Neural cell (in vitro differentiated cells): ENCODE measurements around the gene SULF2. TPM values are rescaled to one million over a fixed set of nuclear protein-coding genes. Genes with fewer than 3 reads are reported as not detected.

Experiments used
- H2AFZ ChIP-seq: fragments of 200-600, 300-800 bp; sonication (generic), shearing (Covaris generic); 2 replicates; pipeline ENCODE4 v1.6.0; 2014; ENCODE audit warnings: low read depth, mild to moderate bottlenecking, antibody characterized with exemption, low read length, moderate library complexity
- H3F3A ChIP-seq: fragments of 200-600 bp; shearing (Covaris generic); 2 replicates; pipeline ENCODE4 v1.6.1; 2016; ENCODE audit warnings: mild to moderate bottlenecking, moderate library complexity, mixed read lengths, antibody characterized with exemption, low read length; ENCODE audit not compliant: insufficient read depth, poor library complexity, severe bottlenecking
- H3K27ac ChIP-seq: fragments of 200-600, 300-800 bp; sonication (generic), shearing (Covaris generic); 2 replicates; pipeline ENCODE4 v1.5.1; 2014; ENCODE audit warnings: mild to moderate bottlenecking, low read length, moderate library complexity
- H3K27me3 ChIP-seq: fragments of 300-800, 200-600 bp; sonication (generic), shearing (Covaris generic); 2 replicates; pipeline ENCODE4 v1.6.0; 2014; ENCODE audit warnings: mild to moderate bottlenecking, low read depth, low read length, moderate library complexity; ENCODE audit not compliant: insufficient read depth
- H3K36me3 ChIP-seq: fragments of 300-800, 200-600 bp; sonication (generic), shearing (Covaris generic); 2 replicates; pipeline ENCODE4 v1.5.1; 2014; ENCODE audit warnings: mild to moderate bottlenecking, antibody characterized with exemption, low read length, moderate library complexity; ENCODE audit not compliant: insufficient read depth
- H3K4me2 ChIP-seq: fragments of 300-800, 200-600 bp; sonication (generic), shearing (Covaris generic); 2 replicates; pipeline ENCODE4 v1.6.0; 2014; ENCODE audit warnings: mild to moderate bottlenecking, low read length
- H3K4me3 ChIP-seq: fragments of 300-800, 200-600 bp; sonication (generic), shearing (Covaris generic); 2 replicates; pipeline ENCODE4 v1.5.1; 2014; ENCODE audit warnings: mild to moderate bottlenecking, low read length, moderate library complexity
- H3K79me2 ChIP-seq: fragments of 200-600 bp; shearing (Covaris generic); replicated peaks from 2 replicates; pipeline ENCODE4 v1.6.0; 2014; ENCODE audit warnings: mild to moderate bottlenecking, low read length, moderate library complexity; ENCODE audit not compliant: insufficient read depth
- H3K9ac ChIP-seq: fragments of 300-800, 200-600 bp; sonication (generic), shearing (Covaris generic); 2 replicates; pipeline ENCODE4 v1.6.1; 2016; ENCODE audit warnings: mild to moderate bottlenecking, low read length, mixed read lengths
- H3K9me2 ChIP-seq: fragments of 200-600 bp; shearing (Covaris generic); 2 replicates; pipeline ENCODE4 v1.6.1; 2016; ENCODE audit warnings: mild to moderate bottlenecking, low read length, mixed read lengths; ENCODE audit not compliant: insufficient read depth
- H3K9me3 ChIP-seq: fragments of 200-600, 300-800 bp; sonication (generic), shearing (Covaris generic); 2 replicates; pipeline ENCODE4 v1.6.1; 2016; ENCODE audit warnings: mild to moderate bottlenecking, mixed run types, low read length, moderate library complexity, mixed read lengths
- H4K20me1 ChIP-seq: fragments of 200-600 bp; shearing (Covaris generic); 2 replicates; pipeline ENCODE4 v1.6.1; 2016; ENCODE audit warnings: mild to moderate bottlenecking, mixed run types; ENCODE audit not compliant: insufficient read depth
- EP300 ChIP-seq: fragments of 450-650 bp; conservative IDR thresholded peaks from 2 replicates; pipeline ENCODE4 v1.6.1; 2014; ENCODE audit warnings: antibody characterized with exemption, mild to moderate bottlenecking, moderate library complexity; ENCODE audit not compliant: poor library complexity, severe bottlenecking
- EZH2 ChIP-seq: fragments of 200-600, 300-800 bp; shearing (Covaris generic), sonication (generic); IDR thresholded peaks from 2 replicates; pipeline ENCODE4 v1.6.1; 2014; ENCODE audit warnings: antibody characterized with exemption, low read length, borderline replicate concordance, mild to moderate bottlenecking; ENCODE audit not compliant: insufficient read depth, poor library complexity, severe bottlenecking
- MXI1 ChIP-seq: fragments of 450-650 bp; conservative IDR thresholded peaks from 2 replicates; pipeline ENCODE4 v1.6.1; 2014; ENCODE audit warnings: antibody characterized with exemption, mild to moderate bottlenecking; ENCODE audit not compliant: poor library complexity, severe bottlenecking
- POLR2AphosphoS5 ChIP-seq: IDR thresholded peaks from 2 replicates; pipeline ENCODE4 v1.6.1; 2012
- RAD21 ChIP-seq: fragments of 450-650 bp; conservative IDR thresholded peaks from 2 replicates; pipeline ENCODE4 v1.6.1; 2014; ENCODE audit warnings: antibody characterized with exemption, mild to moderate bottlenecking, moderate library complexity
- SMC3 ChIP-seq: fragments of 450-650 bp; conservative IDR thresholded peaks from 2 replicates; pipeline ENCODE4 v1.6.1; 2014; ENCODE audit warnings: antibody characterized with exemption, mild to moderate bottlenecking, moderate library complexity; ENCODE audit not compliant: poor library complexity
- TAF1 ChIP-seq: IDR thresholded peaks from 2 replicates; pipeline ENCODE4 v1.6.1; 2012; ENCODE audit warnings: low read depth
- polyA plus RNA-seq: library from polyadenylated mRNA; depleted of rRNA; stranded (reverse); fragments of >200 nt; gene quantifications from 2 replicates; pipeline ENCODE4 v1.2.3, GENCODE V29; 2014
- TF ChIP-seq, protein P1 (sequence below): fragments of 450-650 bp; IDR thresholded peaks from 2 replicates; pipeline ENCODE4 v1.5.1; 2014; ENCODE audit warnings: antibody characterized with exemption, mild to moderate bottlenecking, moderate library complexity; ENCODE audit not compliant: poor library complexity, severe bottlenecking
- TF ChIP-seq, protein P2 (sequence below): IDR thresholded peaks from 2 replicates; pipeline ENCODE4 v1.6.1; 2012; ENCODE audit warnings: borderline replicate concordance

Gene SULF2
- polyA plus RNA-seq, 1 donor from 2014 or later: 30.0 TPM

DNA sequence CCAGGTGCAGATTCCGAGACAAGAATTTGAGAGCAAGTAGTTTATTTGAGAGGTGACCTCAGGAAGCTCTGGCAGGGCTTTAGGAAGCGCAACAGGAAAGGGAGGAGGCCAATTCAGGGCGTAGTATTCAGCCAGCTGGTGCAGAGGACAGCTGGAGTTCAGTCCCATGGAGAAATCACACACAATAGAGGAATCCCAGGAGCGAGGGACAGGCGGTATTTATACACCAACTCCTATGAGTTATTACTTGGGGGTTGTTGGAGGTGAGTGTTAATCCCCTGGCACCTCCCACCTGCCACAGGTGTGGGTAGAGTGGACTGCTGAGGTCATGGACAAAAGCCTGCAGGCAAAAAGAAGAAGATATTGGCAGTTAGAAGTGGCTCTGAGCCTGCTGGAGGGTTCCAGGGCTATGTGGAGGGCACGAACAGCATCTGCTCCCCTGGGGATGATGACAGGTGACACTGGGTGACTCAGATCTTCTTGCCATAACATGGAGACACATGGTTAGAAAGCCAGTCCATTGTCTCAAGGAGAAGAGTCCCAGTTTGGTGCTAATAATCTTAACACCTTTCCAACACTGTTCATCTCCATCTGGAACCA lies 13.9 kb upstream of the SULF2 start:
- H3K79me2 ChIP-seq: no peaks in the 10 kb centered on the region
- H3K27me3 ChIP-seq: no peaks in the 10 kb centered on the region
- no peak overlapping the region for H3K4me2 ChIP-seq
- H3K4me3 ChIP-seq: no peak overlapping the region
- H4K20me1 ChIP-seq: no peaks in the 10 kb centered on the region
- H3K27ac ChIP-seq: no peak overlapping the region
- no peaks in the 10 kb centered on the region for H3K9me2 ChIP-seq
- no peaks in the 10 kb centered on the region for H3K9me3 ChIP-seq
- TF ChIP-seq, protein P1, sequence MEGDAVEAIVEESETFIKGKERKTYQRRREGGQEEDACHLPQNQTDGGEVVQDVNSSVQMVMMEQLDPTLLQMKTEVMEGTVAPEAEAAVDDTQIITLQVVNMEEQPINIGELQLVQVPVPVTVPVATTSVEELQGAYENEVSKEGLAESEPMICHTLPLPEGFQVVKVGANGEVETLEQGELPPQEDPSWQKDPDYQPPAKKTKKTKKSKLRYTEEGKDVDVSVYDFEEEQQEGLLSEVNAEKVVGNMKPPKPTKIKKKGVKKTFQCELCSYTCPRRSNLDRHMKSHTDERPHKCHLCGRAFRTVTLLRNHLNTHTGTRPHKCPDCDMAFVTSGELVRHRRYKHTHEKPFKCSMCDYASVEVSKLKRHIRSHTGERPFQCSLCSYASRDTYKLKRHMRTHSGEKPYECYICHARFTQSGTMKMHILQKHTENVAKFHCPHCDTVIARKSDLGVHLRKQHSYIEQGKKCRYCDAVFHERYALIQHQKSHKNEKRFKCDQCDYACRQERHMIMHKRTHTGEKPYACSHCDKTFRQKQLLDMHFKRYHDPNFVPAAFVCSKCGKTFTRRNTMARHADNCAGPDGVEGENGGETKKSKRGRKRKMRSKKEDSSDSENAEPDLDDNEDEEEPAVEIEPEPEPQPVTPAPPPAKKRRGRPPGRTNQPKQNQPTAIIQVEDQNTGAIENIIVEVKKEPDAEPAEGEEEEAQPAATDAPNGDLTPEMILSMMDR: no peak
- TF ChIP-seq POLR2AphosphoS5 (no peak), EP300 (no peak), RAD21 (no peak), EZH2 (no peak), TAF1 (no peak), MXI1 (no peak)
- H3F3A ChIP-seq: no peaks in the 10 kb centered on the region
- H2AFZ ChIP-seq: no peak overlapping the region
- no peaks in the 10 kb centered on the region for H3K36me3 ChIP-seq
- no peak overlapping the region for H3K9ac ChIP-seq

DNA sequence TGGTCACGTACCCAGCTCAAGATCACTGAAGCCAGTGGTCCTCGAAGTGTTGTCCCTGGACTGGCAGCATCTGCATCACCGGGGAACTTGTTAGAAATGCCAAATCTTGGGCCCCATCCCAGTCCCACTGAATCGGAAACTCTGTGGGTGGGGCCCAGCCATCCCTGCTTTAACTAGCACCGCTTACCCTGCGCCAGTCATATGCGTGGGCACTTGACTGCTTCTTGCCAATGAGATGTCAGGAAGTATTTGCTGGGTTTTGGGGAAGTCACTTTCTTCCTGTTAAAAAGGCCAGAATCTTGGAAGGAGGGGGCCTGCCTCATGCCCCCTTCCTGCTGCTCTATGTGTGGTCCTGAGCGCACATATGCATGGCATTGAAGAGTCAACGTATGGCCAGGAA lies 11.7 kb upstream of the SULF2 start:
- no peak overlapping the region for H3K4me2 ChIP-seq
- H3K4me3 ChIP-seq: no peak overlapping the region
- no peak overlapping the region for H3K9ac ChIP-seq
- no peaks in the 10 kb centered on the region for H3K9me3 ChIP-seq
- no peaks in the 10 kb centered on the region for H3K27me3 ChIP-seq
- no peaks in the 10 kb centered on the region for H3K36me3 ChIP-seq
- H4K20me1 ChIP-seq: no peaks in the 10 kb centered on the region
- no peaks in the 10 kb centered on the region for H3F3A ChIP-seq
- no peak overlapping the region for H3K27ac ChIP-seq
- H3K9me2 ChIP-seq: no peaks in the 10 kb centered on the region
- no peaks in the 10 kb centered on the region for H3K79me2 ChIP-seq
- H2AFZ ChIP-seq: no peak overlapping the region
- TF ChIP-seq, protein P2, sequence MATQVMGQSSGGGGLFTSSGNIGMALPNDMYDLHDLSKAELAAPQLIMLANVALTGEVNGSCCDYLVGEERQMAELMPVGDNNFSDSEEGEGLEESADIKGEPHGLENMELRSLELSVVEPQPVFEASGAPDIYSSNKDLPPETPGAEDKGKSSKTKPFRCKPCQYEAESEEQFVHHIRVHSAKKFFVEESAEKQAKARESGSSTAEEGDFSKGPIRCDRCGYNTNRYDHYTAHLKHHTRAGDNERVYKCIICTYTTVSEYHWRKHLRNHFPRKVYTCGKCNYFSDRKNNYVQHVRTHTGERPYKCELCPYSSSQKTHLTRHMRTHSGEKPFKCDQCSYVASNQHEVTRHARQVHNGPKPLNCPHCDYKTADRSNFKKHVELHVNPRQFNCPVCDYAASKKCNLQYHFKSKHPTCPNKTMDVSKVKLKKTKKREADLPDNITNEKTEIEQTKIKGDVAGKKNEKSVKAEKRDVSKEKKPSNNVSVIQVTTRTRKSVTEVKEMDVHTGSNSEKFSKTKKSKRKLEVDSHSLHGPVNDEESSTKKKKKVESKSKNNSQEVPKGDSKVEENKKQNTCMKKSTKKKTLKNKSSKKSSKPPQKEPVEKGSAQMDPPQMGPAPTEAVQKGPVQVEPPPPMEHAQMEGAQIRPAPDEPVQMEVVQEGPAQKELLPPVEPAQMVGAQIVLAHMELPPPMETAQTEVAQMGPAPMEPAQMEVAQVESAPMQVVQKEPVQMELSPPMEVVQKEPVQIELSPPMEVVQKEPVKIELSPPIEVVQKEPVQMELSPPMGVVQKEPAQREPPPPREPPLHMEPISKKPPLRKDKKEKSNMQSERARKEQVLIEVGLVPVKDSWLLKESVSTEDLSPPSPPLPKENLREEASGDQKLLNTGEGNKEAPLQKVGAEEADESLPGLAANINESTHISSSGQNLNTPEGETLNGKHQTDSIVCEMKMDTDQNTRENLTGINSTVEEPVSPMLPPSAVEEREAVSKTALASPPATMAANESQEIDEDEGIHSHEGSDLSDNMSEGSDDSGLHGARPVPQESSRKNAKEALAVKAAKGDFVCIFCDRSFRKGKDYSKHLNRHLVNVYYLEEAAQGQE: no peak
- TF ChIP-seq POLR2AphosphoS5 (no peak), SMC3 (no peak), EP300 (no peak), EZH2 (no peak), MXI1 (no peak), RAD21 (no peak), TAF1 (no peak)
- TF ChIP-seq, protein P1: no peak
